DND-41 (cell line): ENCODE measurements around the gene AUP1.

Experiments
- ATAC-seq: fragments of 200-7000 bp; cut with Tn5 transposase; 3 replicates; pipeline ENCODE4 v1.9.1; 2021; ENCODE audit warnings: low read depth; ENCODE audit not compliant: insufficient read depth
- DNase-seq: peaks from one replicate; pipeline ENCODE4 v3.0.0-alpha.2; 2020
- H2AFZ ChIP-seq: 2 replicates; pipeline ENCODE4 v1.6.0; 2012; ENCODE audit warnings: low read depth, low read length
- H3K27ac ChIP-seq: 2 replicates; pipeline ENCODE4 v1.5.1; 2012; ENCODE audit warnings: low read length, inconsistent platforms
- H3K27me3 ChIP-seq: fragments of 200-600 bp; sonication (generic); 2 replicates; pipeline ENCODE4 v1.6.0; 2012; ENCODE audit warnings: low read length, mild to moderate bottlenecking, inconsistent platforms; ENCODE audit not compliant: insufficient read depth, poor library complexity
- H3K36me3 ChIP-seq: 2 replicates; pipeline ENCODE4 v1.5.1; 2012; ENCODE audit warnings: low read length, inconsistent platforms; ENCODE audit not compliant: insufficient read depth
- H3K4me1 ChIP-seq: 2 replicates; pipeline ENCODE4 v1.5.1; 2012; ENCODE audit warnings: mild to moderate bottlenecking, low read length; ENCODE audit not compliant: insufficient read depth
- H3K4me2 ChIP-seq: 2 replicates; pipeline ENCODE4 v1.6.0; 2012; ENCODE audit warnings: mild to moderate bottlenecking, moderate library complexity, low read length, inconsistent platforms; ENCODE audit not compliant: insufficient read depth
- H3K4me3 ChIP-seq, 2 experiments: fragments of 200-600 bp in 1 of 2; shearing (Covaris generic) in 1 of 2; 2 replicates each; pipeline ENCODE4 v1.5.1; 2012 to 2016; ENCODE audit warnings: inconsistent platforms in 2 of 2, low read length in 2 of 2, mild to moderate bottlenecking in 2 of 2, low read depth in 1 of 2, moderate library complexity in 1 of 2
- H3K79me2 ChIP-seq: 2 replicates; pipeline ENCODE4 v1.6.0; 2012; ENCODE audit warnings: low read length, inconsistent platforms; ENCODE audit not compliant: insufficient read depth
- H3K9ac ChIP-seq: 2 replicates; pipeline ENCODE4 v1.6.0; 2012; ENCODE audit warnings: low read depth, mild to moderate bottlenecking, inconsistent platforms, low read length, moderate library complexity
- H3K9me3 ChIP-seq: 2 replicates; pipeline ENCODE4 v1.5.1; 2012; ENCODE audit warnings: low read length, moderate library complexity, mild to moderate bottlenecking, inconsistent platforms; ENCODE audit not compliant: insufficient read depth, severe bottlenecking
- H4K20me1 ChIP-seq: 2 replicates; pipeline ENCODE4 v1.6.0; 2012; ENCODE audit warnings: low read length; ENCODE audit not compliant: insufficient read depth
- EZH2 ChIP-seq: IDR thresholded peaks from 3 replicates; pipeline ENCODE4 v1.6.1; 2012; ENCODE audit warnings: borderline replicate concordance, low read depth, mild to moderate bottlenecking, moderate library complexity, low read length, inconsistent platforms; ENCODE audit not compliant: severe bottlenecking
- TF ChIP-seq, protein P1 (sequence below): IDR thresholded peaks from 2 replicates; pipeline ENCODE4 v1.5.1; 2012; ENCODE audit warnings: borderline replicate concordance, low read length, moderate library complexity, mild to moderate bottlenecking; ENCODE audit not compliant: poor library complexity, severe bottlenecking; ENCODE audit errors: extremely low read depth

AUP1 gene

GRCh38 chr2:74499940-74500577 is 29.4 kb downstream of the AUP1 start:
- H3K79me2 ChIP-seq, result peaks cover 17% of the 10 kb centered on the region
- DNase-seq (no peak), ATAC-seq (no peak)
- no peak overlapping the region for H3K4me3 ChIP-seq
- no peaks in the 10 kb centered on the region for H4K20me1 ChIP-seq
- no peak overlapping the region for H3K27ac ChIP-seq
- H3K9me3 ChIP-seq, result no peaks in the 10 kb centered on the region
- peaks cover 27% of the 10 kb centered on the region for H3K4me1 ChIP-seq
- H3K27me3 ChIP-seq, result no peaks in the 10 kb centered on the region
- H3K9ac ChIP-seq, result no peak overlapping the region
- H2AFZ ChIP-seq, result no peak overlapping the region
- H3K36me3 ChIP-seq, result peaks cover under 1% of the 10 kb centered on the region
- TF ChIP-seq, protein P1, sequence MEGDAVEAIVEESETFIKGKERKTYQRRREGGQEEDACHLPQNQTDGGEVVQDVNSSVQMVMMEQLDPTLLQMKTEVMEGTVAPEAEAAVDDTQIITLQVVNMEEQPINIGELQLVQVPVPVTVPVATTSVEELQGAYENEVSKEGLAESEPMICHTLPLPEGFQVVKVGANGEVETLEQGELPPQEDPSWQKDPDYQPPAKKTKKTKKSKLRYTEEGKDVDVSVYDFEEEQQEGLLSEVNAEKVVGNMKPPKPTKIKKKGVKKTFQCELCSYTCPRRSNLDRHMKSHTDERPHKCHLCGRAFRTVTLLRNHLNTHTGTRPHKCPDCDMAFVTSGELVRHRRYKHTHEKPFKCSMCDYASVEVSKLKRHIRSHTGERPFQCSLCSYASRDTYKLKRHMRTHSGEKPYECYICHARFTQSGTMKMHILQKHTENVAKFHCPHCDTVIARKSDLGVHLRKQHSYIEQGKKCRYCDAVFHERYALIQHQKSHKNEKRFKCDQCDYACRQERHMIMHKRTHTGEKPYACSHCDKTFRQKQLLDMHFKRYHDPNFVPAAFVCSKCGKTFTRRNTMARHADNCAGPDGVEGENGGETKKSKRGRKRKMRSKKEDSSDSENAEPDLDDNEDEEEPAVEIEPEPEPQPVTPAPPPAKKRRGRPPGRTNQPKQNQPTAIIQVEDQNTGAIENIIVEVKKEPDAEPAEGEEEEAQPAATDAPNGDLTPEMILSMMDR, result no peak
- TF ChIP-seq EZH2, result no peak
- H3K4me2 ChIP-seq, result no peak overlapping the region

GRCh38 chr2:74499267-74499939 is 30.1 kb downstream of the AUP1 start, which contains the start of gene LBX2:
LBX2 (minus strand) TSS chr2:74499603; CDS start chr2:74499537, 66 bp downstream.
- peak within 1 kb of the TSS in 1 of 2 experiments; percentile 70; a peak in 3 of 4 replicates for H3K4me3 ChIP-seq

DNA sequence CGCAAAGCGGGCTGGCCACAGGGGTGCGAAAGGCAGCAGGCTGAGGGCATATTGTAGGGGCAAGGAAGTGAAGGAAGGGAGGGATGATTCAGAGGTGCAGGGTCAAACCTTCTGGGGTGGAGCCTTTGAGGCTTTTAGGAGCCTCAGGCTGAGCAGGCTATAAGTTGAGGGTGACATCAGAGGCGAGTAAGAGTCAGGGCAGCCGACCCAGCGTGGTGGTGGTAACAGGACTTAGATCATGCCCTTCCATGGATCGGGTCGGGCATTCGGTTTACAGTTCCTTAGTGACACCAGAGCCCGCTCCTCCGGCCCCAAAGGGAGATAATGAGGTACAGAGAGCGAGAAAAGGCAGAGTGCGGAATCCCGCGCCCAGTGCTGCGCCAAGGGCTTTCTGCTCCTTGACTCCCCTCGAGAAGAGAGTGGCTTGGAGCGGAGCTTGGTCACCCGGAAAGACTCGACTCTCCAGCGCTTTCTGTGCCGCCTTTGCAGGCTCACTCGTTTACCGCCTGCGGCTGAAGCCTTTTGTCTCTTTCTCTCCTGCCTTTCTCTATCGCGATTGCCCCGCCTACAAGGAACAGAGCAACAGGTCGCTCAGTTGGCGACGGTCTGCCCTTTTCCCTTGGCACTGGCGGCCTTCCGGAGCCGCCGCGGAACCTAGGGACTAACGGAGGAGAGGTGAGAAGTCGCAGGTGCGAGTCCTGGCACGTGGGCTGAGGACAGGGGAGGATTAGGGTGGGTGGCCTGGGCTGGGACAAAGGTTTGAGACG is 30.8 kb downstream of the AUP1 start:
- Histone ChIP-seq H3K36me3 (peaks cover 7% of the 10 kb centered on the region), H3K4me3 (peak overlapping the region; percentile 30 to 70; a peak in 3 of 4 replicates), H3K27ac (peak overlapping the region; percentile 83), H3K4me1 (peaks cover 22% of the 10 kb centered on the region), H2AFZ (peak overlapping the region; percentile 87), H3K4me2 (peak overlapping the region; percentile 75), H3K79me2 (peaks cover 17% of the 10 kb centered on the region), H3K27me3 (no peaks in the 10 kb centered on the region), H4K20me1 (no peaks in the 10 kb centered on the region), H3K9ac (peak overlapping the region; percentile 71), H3K9me3 (no peaks in the 10 kb centered on the region)
- ATAC-seq (peak; percentile 40; the same call in 2 of the 3 replicates), DNase-seq (no peak)
- TF ChIP-seq, protein P1, result no peak
- TF ChIP-seq EZH2, result no peak

More at GRCh38 chr2:74499267-74499939, 30.1 kb downstream of the AUP1 start, which contains the start of gene LBX2:
- Histone ChIP-seq H3K79me2 (peaks cover 17% of the 10 kb centered on the region), H4K20me1 (no peaks in the 10 kb centered on the region), H3K36me3 (peaks cover under 1% of the 10 kb centered on the region), H2AFZ (peak within 1 kb of the TSS; percentile 87), H3K4me2 (peak within 1 kb of the TSS; percentile 75), H3K27ac (peak within 1 kb of the TSS; percentile 83; the same call in 1 of the 2 replicates), H3K9ac (peak within 1 kb of the TSS; percentile 71), H3K9me3 (no peaks in the 10 kb centered on the region), H3K27me3 (no peaks in the 10 kb centered on the region), H3K4me1 (peaks cover 22% of the 10 kb centered on the region)
- no peak for DNase-seq
- TF ChIP-seq, protein P1, result no peak
- TF ChIP-seq EZH2, result no peak
- no peak for ATAC-seq
